H9 (cell line): ENCODE results near the gene SOX15. TPM values are rescaled to one million over a fixed set of nuclear protein-coding genes. Genes with fewer than 3 reads are reported as not detected.

Experiments
- DNase-seq: peaks from one replicate; pipeline ENCODE4 v3.0.0-alpha.2; 2017
- H2AFZ ChIP-seq: one replicate; pipeline ENCODE4 v1.6.1; 2013; ENCODE audit warnings: mild to moderate bottlenecking, low read length, control low read depth, moderate library complexity
- H2AK5ac ChIP-seq: 2 replicates; pipeline ENCODE4 v1.6.1; 2013; ENCODE audit warnings: low read length, control low read depth, mixed read lengths; ENCODE audit not compliant: insufficient read length
- H2BK120ac ChIP-seq: one replicate; pipeline ENCODE4 v1.6.1; 2013; ENCODE audit warnings: low read depth, mild to moderate bottlenecking, low read length, control low read depth, inconsistent platforms; ENCODE audit not compliant: poor library complexity, severe bottlenecking
- H2BK12ac ChIP-seq: 2 replicates; pipeline ENCODE4 v1.6.1; 2013; ENCODE audit warnings: low read length, control low read depth, mixed read lengths, low read depth; ENCODE audit not compliant: insufficient read length
- H2BK15ac ChIP-seq: 2 replicates; pipeline ENCODE4 v1.6.1; 2013; ENCODE audit warnings: low read depth, low read length, control low read depth
- H2BK20ac ChIP-seq: one replicate; pipeline ENCODE4 v1.6.1; 2013; ENCODE audit warnings: low read depth, mild to moderate bottlenecking, low read length, control low read depth, inconsistent platforms; ENCODE audit not compliant: poor library complexity, severe bottlenecking
- H2BK5ac ChIP-seq: 2 replicates; pipeline ENCODE4 v1.6.1; 2013; ENCODE audit warnings: low read length, control low read depth, mixed read lengths; ENCODE audit not compliant: insufficient read length
- H3K14ac ChIP-seq: 2 replicates; pipeline ENCODE4 v1.6.1; 2013; ENCODE audit warnings: low read length, control low read depth; ENCODE audit not compliant: insufficient read depth
- H3K18ac ChIP-seq: 2 replicates; pipeline ENCODE4 v1.6.1; 2013; ENCODE audit warnings: low read depth, mild to moderate bottlenecking, mixed read lengths, low read length, control low read depth; ENCODE audit not compliant: insufficient read length
- H3K23ac ChIP-seq: 2 replicates; pipeline ENCODE4 v1.6.1; 2013; ENCODE audit warnings: low read length, control low read depth, mixed read lengths, low read depth; ENCODE audit not compliant: insufficient read length
- H3K23me2 ChIP-seq: 2 replicates; pipeline ENCODE4 v1.6.1; 2013; ENCODE audit warnings: low read depth, mild to moderate bottlenecking, mixed read lengths, low read length, control low read depth; ENCODE audit not compliant: insufficient read length, poor library complexity, severe bottlenecking
- H3K27ac ChIP-seq: 2 replicates; pipeline ENCODE4 v1.5.1; 2013; ENCODE audit warnings: low read length, control low read depth, mixed read lengths, low read depth; ENCODE audit not compliant: insufficient read length
- H3K27me3 ChIP-seq: 2 replicates; pipeline ENCODE4 v1.6.1; 2013; ENCODE audit warnings: low read length, control low read depth, inconsistent platforms; ENCODE audit not compliant: insufficient read depth
- H3K4ac ChIP-seq: 2 replicates; pipeline ENCODE4 v1.6.1; 2013; ENCODE audit warnings: low read depth, mild to moderate bottlenecking, control low read depth, inconsistent platforms, low read length, moderate library complexity
- H3K4me1 ChIP-seq: 2 replicates; pipeline ENCODE4 v1.6.1; 2013; ENCODE audit warnings: low read length, control low read depth, inconsistent platforms; ENCODE audit not compliant: insufficient read depth
- H3K4me2 ChIP-seq: 2 replicates; pipeline ENCODE4 v1.6.1; 2013; ENCODE audit warnings: low read length, control low read depth, mixed read lengths; ENCODE audit not compliant: insufficient read length, insufficient read depth
- H3K56ac ChIP-seq: 2 replicates; pipeline ENCODE4 v1.6.1; 2013; ENCODE audit warnings: low read depth, mild to moderate bottlenecking, mixed read lengths, low read length, control low read depth; ENCODE audit not compliant: insufficient read length
- H3K79me1 ChIP-seq: 2 replicates; pipeline ENCODE4 v1.6.1; 2013; ENCODE audit warnings: low read depth, mild to moderate bottlenecking, moderate library complexity, low read length, control low read depth, inconsistent platforms; ENCODE audit not compliant: insufficient read depth, poor library complexity, severe bottlenecking
- H3K79me2 ChIP-seq: 2 replicates; pipeline ENCODE4 v1.6.1; 2013; ENCODE audit warnings: low read length, control low read depth, inconsistent platforms; ENCODE audit not compliant: insufficient read depth
- H3K9ac ChIP-seq: 2 replicates; pipeline ENCODE4 v1.6.1; 2013; ENCODE audit warnings: low read length, control low read depth, mixed read lengths; ENCODE audit not compliant: insufficient read length; ENCODE audit errors: extremely low read depth
- H3K9me3 ChIP-seq: one replicate; pipeline ENCODE4 v1.6.1; 2013; ENCODE audit warnings: low read depth, low read length, inconsistent platforms; ENCODE audit not compliant: control insufficient read depth
- H3T11ph ChIP-seq: one replicate; pipeline ENCODE4 v1.6.1; 2013; ENCODE audit warnings: mild to moderate bottlenecking, low read length, control low read depth, inconsistent platforms
- H4K20me1 ChIP-seq: one replicate; pipeline ENCODE4 v1.6.1; 2013; ENCODE audit not compliant: control insufficient read depth, insufficient read length, insufficient read depth
- H4K5ac ChIP-seq: 2 replicates; pipeline ENCODE4 v1.6.1; 2013; ENCODE audit warnings: low read depth, mild to moderate bottlenecking, mixed read lengths, low read length, control low read depth; ENCODE audit not compliant: insufficient read length
- H4K8ac ChIP-seq: replicated peaks from 2 replicates; pipeline ENCODE4 v1.6.1; 2013; ENCODE audit warnings: low read length, control low read depth, mixed read lengths, low read depth; ENCODE audit not compliant: insufficient read length
- H4K91ac ChIP-seq: 2 replicates; pipeline ENCODE4 v1.6.1; 2013; ENCODE audit warnings: low read depth, mild to moderate bottlenecking, moderate library complexity, mixed read lengths, low read length, control low read depth; ENCODE audit not compliant: insufficient read length
- H3K27ac Mint-ChIP-seq, 3 experiments: 2 replicates in 2 of 3; 3 replicates in 1 of 3; pipeline ENCODE4 v1.8.0; 2020 to 2021; ENCODE audit warnings: mixed read lengths in 3 of 3, mild to moderate bottlenecking in 1 of 3, moderate library complexity in 1 of 3
- H3K27me3 Mint-ChIP-seq: 2 replicates; pipeline ENCODE4 v1.8.0; 2021; ENCODE audit warnings: low read depth, mild to moderate bottlenecking, moderate library complexity, mixed read lengths
- H3K36me3 Mint-ChIP-seq, 3 experiments: 2 replicates in 2 of 3; 3 replicates in 1 of 3; pipeline ENCODE4 v1.8.0; 2020 to 2021; ENCODE audit warnings: low read depth in 3 of 3, mixed read lengths in 3 of 3; ENCODE audit not compliant: insufficient read depth in 1 of 3
- H3K4me1 Mint-ChIP-seq, 2 experiments: 2 replicates each; pipeline ENCODE4 v1.8.0; 2020; ENCODE audit warnings: mixed read lengths in 2 of 2
- H3K4me3 Mint-ChIP-seq, 2 experiments: 2 replicates in 1 of 2; 3 replicates in 1 of 2; pipeline ENCODE4 v1.8.0; 2020 to 2021; ENCODE audit warnings: mild to moderate bottlenecking in 2 of 2, mixed read lengths in 2 of 2, moderate library complexity in 1 of 2
- H3K9me3 Mint-ChIP-seq, 2 experiments: 2 replicates in 1 of 2; 3 replicates in 1 of 2; pipeline ENCODE4 v1.8.0; 2020; ENCODE audit warnings: mild to moderate bottlenecking in 2 of 2, mixed read lengths in 2 of 2, moderate library complexity in 1 of 2
- CTCF ChIP-seq: fragments of 200-600 bp; sonication (generic); conservative IDR thresholded peaks from 3 replicates; pipeline ENCODE4 v1.8.0; 2021; ENCODE audit warnings: antibody characterized with exemption, mild to moderate bottlenecking
- WGBS: extraction: QIAGEN DNeasy Blood & Tissue Kit; methylation state at CpG from one replicate; pipeline ENCODE4 v1.1.7; 2013; ENCODE audit warnings: missing lambda C conversion rate, low lambda C conversion rate, mixed read lengths; ENCODE audit not compliant: insufficient read length; ENCODE audit errors: extremely low coverage; 5-methylcytosine and 5-hydroxymethylcytosine counted together
- total RNA-seq: library from RNA; stranded (reverse); gene quantifications from 2 replicates; pipeline ENCODE4 v1.2.1, GENCODE V29; 2021

Gene SOX15
- total RNA-seq, 1 experiment from 2014 or later, result 7.7 TPM

- no peak overlapping the region for H2BK5ac ChIP-seq
- no peak overlapping the region for H2BK15ac ChIP-seq
- H2AK5ac ChIP-seq, result no peak overlapping the region
- H4K20me1 ChIP-seq, result no peaks in the 10 kb centered on the region
- no peak overlapping the region for H4K5ac ChIP-seq
- H3K9ac ChIP-seq, result no peak overlapping the region
- H3T11ph ChIP-seq, result no peak overlapping the region
- H3K27me3 ChIP-seq, result no peaks in the 10 kb centered on the region
- no peak overlapping the region for H4K8ac ChIP-seq
- H3K4me1 ChIP-seq, result 0 out of 2 replicates have a peak, but pooled peaks cover 2% of the 10 kb centered on the region
- H2BK20ac ChIP-seq, result no peak overlapping the region
- H3K23me2 ChIP-seq, result peaks cover 3% of the 10 kb centered on the region
- Mint-ChIP-seq H3K9me3 (no peaks in the 10 kb centered on the region), H3K4me1 (peaks cover 30 to 48% of the 10 kb centered on the region in 2 experiments), H3K27ac (peak overlapping the region in 1 of 3 experiments; percentile 17; a peak in 2 of 7 replicates), H3K27me3 (peaks cover 7% of the 10 kb centered on the region; the same call in 1 of the 2 replicates), H3K36me3 (no peaks in the 10 kb centered on the region), H3K4me3 (no peak overlapping the region; a peak in 1 of 5 replicates)
- H3K56ac ChIP-seq, result no peak overlapping the region
- H3K23ac ChIP-seq, result no peak overlapping the region
- H3K14ac ChIP-seq, result no peak overlapping the region
- no peak overlapping the region for H2BK12ac ChIP-seq
- TF ChIP-seq CTCF, result peak; percentile 53; the same call in 2 of the 3 replicates
- no peak overlapping the region for H2AFZ ChIP-seq
- no peaks in the 10 kb centered on the region for H3K9me3 ChIP-seq
- no peaks in the 10 kb centered on the region for H3K79me2 ChIP-seq
- no peak overlapping the region for H3K27ac ChIP-seq
- H3K4ac ChIP-seq, result no peak overlapping the region
- H3K4me2 ChIP-seq, result no peak overlapping the region
- H3K79me1 ChIP-seq, result no peaks in the 10 kb centered on the region
- no peak overlapping the region for H2BK120ac ChIP-seq
- no CpG with 5 or more reads among the region's 10 CpGs for WGBS
- no peak for DNase-seq
- no peak overlapping the region for H3K18ac ChIP-seq
- no peak overlapping the region for H4K91ac ChIP-seq
Observed at GRCh38 chr17:7555320-7555948, 34.5 kb downstream of the SOX15 start.
